Activated T-cell treated with anti-CD3 and anti-CD28 coated beads, Interleukin-2, amount 50 U/mL, for 1 hour (primary cell): ENCODE measurements around the gene VAV1.
"Not testable (repeated sequence)": the region's sequence is repeated elsewhere in the genome, so short reads cannot be mapped to it uniquely, and the experiment has no call there.

ENCODE experiments used
- DNase-seq: peaks from one replicate; pipeline ENCODE4 v3.0.0-alpha.2; 2020

Gene VAV1

GRCh38 chr19:6856749-6857372 lies 84.4 kb downstream of the VAV1 start:
- peak; percentile 4 for DNase-seq

GRCh38 chr19:6861683-6862286 lies 89.3 kb downstream of the VAV1 start:
- no peak for DNase-seq

- peak; percentile 92 for DNase-seq
Observed at GRCh38 chr19:6862673-6863078, 90.2 kb downstream of the VAV1 start.

- DNase-seq, result no peak
Observed at GRCh38 chr19:6864325-6864940, 91.9 kb downstream of the VAV1 start.

GRCh38 chr19:6865849-6866248 lies 93.3 kb downstream of the VAV1 start:
- no peak for DNase-seq

- DNase-seq, result no peak
Observed at GRCh38 chr19:6866741-6867151, 94.2 kb downstream of the VAV1 start.

GRCh38 chr19:6868351-6868750 lies 95.8 kb downstream of the VAV1 start:
- no peak for DNase-seq

- DNase-seq, result not testable (repeated sequence)
Observed at GRCh38 chr19:6869151-6869882, 96.8 kb downstream of the VAV1 start.

- DNase-seq, result no peak
Observed at GRCh38 chr19:6873708-6874431, 101.4 kb downstream of the VAV1 start.

GRCh38 chr19:6875218-6875617 lies 102.7 kb downstream of the VAV1 start:
- no peak for DNase-seq

- DNase-seq, result no peak
Observed at GRCh38 chr19:6876748-6877147, 104.2 kb downstream of the VAV1 start.

- DNase-seq, result no peak
Observed at GRCh38 chr19:6877766-6878165, 105.3 kb downstream of the VAV1 start.

- no peak for DNase-seq
Observed at GRCh38 chr19:6886277-6886897, 113.9 kb downstream of the VAV1 start.

GRCh38 chr19:6887316-6887715 lies 114.8 kb downstream of the VAV1 start, which contains the start of gene ADGRE1:
TSS of gene ADGRE1 (plus strand) at chr19:6887579. CDS start at chr19:6887609, 30 bp downstream.
- no peak for DNase-seq

GRCh38 chr19:6888967-6889366 lies 116.5 kb downstream of the VAV1 start:
- no peak for DNase-seq

- peak; percentile 23 for DNase-seq
Observed at GRCh38 chr19:6890401-6890913, 117.9 kb downstream of the VAV1 start.

- no peak for DNase-seq
Observed at GRCh38 chr19:6890938-6891337, 118.4 kb downstream of the VAV1 start.

GRCh38 chr19:6891761-6892385 lies 119.4 kb downstream of the VAV1 start:
- no peak for DNase-seq

GRCh38 chr19:6894313-6894712 lies 121.8 kb downstream of the VAV1 start:
- DNase-seq, result no peak

- DNase-seq, result no peak
Observed at GRCh38 chr19:6903446-6903845, 130.9 kb downstream of the VAV1 start.

GRCh38 chr19:6906559-6907060 lies 134.1 kb downstream of the VAV1 start:
- DNase-seq, result no peak
